Umbilical cord (tissue), 2 donors: ENCODE data around the gene SEC14L2. TPM values are rescaled to one million over a fixed set of nuclear protein-coding genes. Genes with fewer than 3 reads are reported as not detected.
"Not testable (repeated sequence)": the region's sequence is repeated elsewhere in the genome, so short reads cannot be mapped to it uniquely, and the experiment has no call there.

Experiments
- DNase-seq: peaks from one replicate; pipeline ENCODE4 v3.0.0-alpha.2; 2015; ENCODE audit warnings: low spot score
- total RNA-seq: library from RNA; depleted of rRNA; stranded (reverse); fragments of >200 nt; gene quantifications from one replicate; pipeline ENCODE4 v1.2.3, GENCODE V29; 2014; ENCODE audit warnings: low replicate concordance; ENCODE audit not compliant: insufficient read depth

Gene SEC14L2
- total RNA-seq, 1 donor from 2014 or later: 0.48 TPM

- no peak for DNase-seq
Measured at GRCh38 chr22:30375312-30375849, 21.4 kb upstream of the SEC14L2 start.

GRCh38 chr22:30380011-30380410, 16.8 kb upstream of the SEC14L2 start:
- no peak for DNase-seq

GRCh38 chr22:30381264-30381663, 15.6 kb upstream of the SEC14L2 start:
- DNase-seq: no peak

- DNase-seq: no peak
Measured at GRCh38 chr22:30382340-30382739, 14.5 kb upstream of the SEC14L2 start.

- no peak for DNase-seq
Measured at GRCh38 chr22:30383061-30383460, 13.8 kb upstream of the SEC14L2 start.

GRCh38 chr22:30385942-30386341, 10.9 kb upstream of the SEC14L2 start:
- DNase-seq: no peak

GRCh38 chr22:30386608-30386959, 10.2 kb upstream of the SEC14L2 start:
- no peak for DNase-seq

GRCh38 chr22:30386960-30387827, 9.6 kb upstream of the SEC14L2 start, which contains the start of gene RNF215:
Gene RNF215, minus strand, starts transcription at chr22:30387411. Its CDS starts 98 bp downstream, at chr22:30387313.
- peak; percentile 83 for DNase-seq

- peak; percentile 55 for DNase-seq
Measured at GRCh38 chr22:30390974-30391691, 5.7 kb upstream of the SEC14L2 start.

GRCh38 chr22:30392661-30393321, 4.0 kb upstream of the SEC14L2 start:
- no peak for DNase-seq

GRCh38 chr22:30393322-30393680, 3.5 kb upstream of the SEC14L2 start:
- no peak for DNase-seq

- DNase-seq: no peak
Measured at GRCh38 chr22:30393885-30394284, 2.9 kb upstream of the SEC14L2 start.

GRCh38 chr22:30397656-30398635, 1.1 kb downstream of the SEC14L2 start:
- DNase-seq: peak; percentile 15

- no peak for DNase-seq
Measured at GRCh38 chr22:30398685-30399680, 2.2 kb downstream of the SEC14L2 start.

GRCh38 chr22:30399718-30400117, 2.9 kb downstream of the SEC14L2 start:
- DNase-seq: no peak

GRCh38 chr22:30400159-30400558, 3.3 kb downstream of the SEC14L2 start:
- no peak for DNase-seq

GRCh38 chr22:30401024-30401423, 4.2 kb downstream of the SEC14L2 start:
- not testable (repeated sequence) for DNase-seq

GRCh38 chr22:30402028-30402765, 5.4 kb downstream of the SEC14L2 start:
- DNase-seq: no peak

- not testable (repeated sequence) for DNase-seq
Measured at GRCh38 chr22:30402766-30403104, 5.9 kb downstream of the SEC14L2 start.
